ENCODE measurements around the gene ETV4. TPM values are rescaled to one million over a fixed set of nuclear protein-coding genes. Genes with fewer than 3 reads are reported as not detected.

The ETV4 gene
- total RNA-seq, 1 donor from 2014 or later: 1.1 TPM

DNA sequence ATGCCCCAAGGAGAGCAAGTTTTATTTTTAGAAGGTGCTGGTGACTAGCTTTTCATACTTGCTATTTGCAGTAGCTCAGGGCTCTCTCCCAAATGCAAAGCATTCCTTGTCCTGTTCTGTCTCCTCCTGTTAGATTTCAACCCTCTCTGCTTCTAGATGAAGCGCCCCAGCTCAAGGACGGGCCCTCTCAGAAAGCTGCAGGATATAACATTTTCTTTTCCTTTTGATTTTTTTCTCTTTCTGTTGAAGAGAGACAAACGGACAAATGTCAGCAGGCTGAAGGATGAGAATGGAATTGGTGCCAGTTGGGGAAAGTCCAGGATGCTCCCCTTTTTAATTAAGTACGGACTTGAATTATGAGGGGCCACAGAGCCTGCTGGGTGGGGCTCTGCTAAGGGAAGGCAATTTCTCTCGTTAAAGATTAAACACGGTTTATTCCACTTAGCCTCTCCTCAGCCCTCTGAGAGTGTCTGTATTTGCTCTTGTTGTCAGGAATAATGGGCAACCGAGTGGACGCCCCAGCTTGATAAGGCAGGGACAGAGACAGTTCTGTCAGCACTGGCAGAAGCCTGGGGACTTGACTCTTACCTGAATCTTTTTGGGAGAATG is 6.2 kb upstream of the ETV4 start:
- Mint-ChIP-seq H3K4me1 (peaks cover 44% of the 10 kb centered on the region), H3K4me3 (no peak overlapping the region), H3K27ac (no peak overlapping the region), H3K9me3 (no peaks in the 10 kb centered on the region), H3K27me3 (ENCODE audit: insufficient read depth, low read depth) (peaks cover 16% of the 10 kb centered on the region), H3K36me3 (no peaks in the 10 kb centered on the region)
- Histone ChIP-seq H3K79me2 (ENCODE audit: low read depth) (no peaks in the 10 kb centered on the region), H3F3A (ENCODE audit: low read depth) (peaks cover 31% of the 10 kb centered on the region), H3K4me2 (no peak overlapping the region), H3K27me3 (peaks cover 23% of the 10 kb centered on the region), H3K4me3 (no peak overlapping the region), H2AFZ (replicated peaks) (no peak overlapping the region), H3K4me1 (peaks cover 22% of the 10 kb centered on the region), H3K9ac (no peak overlapping the region), H3K36me3 (no peaks in the 10 kb centered on the region), H3K9me3 (ENCODE audit: low read depth) (no peaks in the 10 kb centered on the region), H3K27ac (no peak overlapping the region), H4K20me1 (ENCODE audit: low read depth) (peaks cover 7% of the 10 kb centered on the region)
- DNase-seq (ENCODE audit: low spot score): no peak
- TF ChIP-seq EZH2phosphoT487 (IDR thresholded peaks at IDR 0.05): no peak
- TF ChIP-seq EZH2 (IDR thresholded peaks at IDR 0.05): no peak
- TF ChIP-seq, protein P1, sequence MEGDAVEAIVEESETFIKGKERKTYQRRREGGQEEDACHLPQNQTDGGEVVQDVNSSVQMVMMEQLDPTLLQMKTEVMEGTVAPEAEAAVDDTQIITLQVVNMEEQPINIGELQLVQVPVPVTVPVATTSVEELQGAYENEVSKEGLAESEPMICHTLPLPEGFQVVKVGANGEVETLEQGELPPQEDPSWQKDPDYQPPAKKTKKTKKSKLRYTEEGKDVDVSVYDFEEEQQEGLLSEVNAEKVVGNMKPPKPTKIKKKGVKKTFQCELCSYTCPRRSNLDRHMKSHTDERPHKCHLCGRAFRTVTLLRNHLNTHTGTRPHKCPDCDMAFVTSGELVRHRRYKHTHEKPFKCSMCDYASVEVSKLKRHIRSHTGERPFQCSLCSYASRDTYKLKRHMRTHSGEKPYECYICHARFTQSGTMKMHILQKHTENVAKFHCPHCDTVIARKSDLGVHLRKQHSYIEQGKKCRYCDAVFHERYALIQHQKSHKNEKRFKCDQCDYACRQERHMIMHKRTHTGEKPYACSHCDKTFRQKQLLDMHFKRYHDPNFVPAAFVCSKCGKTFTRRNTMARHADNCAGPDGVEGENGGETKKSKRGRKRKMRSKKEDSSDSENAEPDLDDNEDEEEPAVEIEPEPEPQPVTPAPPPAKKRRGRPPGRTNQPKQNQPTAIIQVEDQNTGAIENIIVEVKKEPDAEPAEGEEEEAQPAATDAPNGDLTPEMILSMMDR (IDR thresholded peaks at IDR 0.05): no peak

DNA sequence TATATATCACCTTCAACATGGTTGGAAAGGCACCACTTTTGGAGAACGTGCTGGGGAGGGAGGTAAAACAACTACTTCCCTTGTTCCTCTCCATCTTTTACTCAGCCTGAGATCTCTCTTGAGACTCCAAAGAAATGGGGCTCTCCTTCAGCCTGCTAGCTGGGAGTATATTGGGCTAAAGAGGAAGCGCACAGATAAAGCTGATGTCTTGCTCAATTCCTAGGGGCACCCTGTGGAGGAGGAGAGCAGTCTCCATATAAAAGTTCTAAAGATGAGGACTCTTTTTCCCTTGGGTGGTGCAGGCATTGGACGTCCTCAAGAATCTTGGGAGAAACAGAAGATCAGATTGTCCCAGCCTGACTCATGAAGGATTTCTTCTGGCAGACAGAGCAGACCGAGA is 4.6 kb upstream of the ETV4 start:
- H3K9me3 Mint-ChIP-seq: no peaks in the 10 kb centered on the region
- H3K4me1 ChIP-seq: peaks cover 22% of the 10 kb centered on the region
- no peak overlapping the region for H3K27ac Mint-ChIP-seq
- H3K9ac ChIP-seq: no peak overlapping the region
- H3K27me3 Mint-ChIP-seq (ENCODE audit: insufficient read depth, low read depth): peaks cover 16% of the 10 kb centered on the region
- H3K9me3 ChIP-seq (ENCODE audit: low read depth): no peaks in the 10 kb centered on the region
- peaks cover 38% of the 10 kb centered on the region for H3F3A ChIP-seq (ENCODE audit: low read depth)
- H3K4me1 Mint-ChIP-seq: peaks cover 54% of the 10 kb centered on the region
- no peaks in the 10 kb centered on the region for H3K36me3 Mint-ChIP-seq
- no peaks in the 10 kb centered on the region for H3K79me2 ChIP-seq (ENCODE audit: low read depth)
- no peak for TF ChIP-seq EZH2 (IDR thresholded peaks at IDR 0.05)
- H3K27ac ChIP-seq: no peak overlapping the region
- peaks cover 37% of the 10 kb centered on the region for H3K27me3 ChIP-seq
- no peak overlapping the region for H3K4me3 ChIP-seq
- H3K4me3 Mint-ChIP-seq: no peak overlapping the region
- H3K4me2 ChIP-seq: no peak overlapping the region
- peaks cover 16% of the 10 kb centered on the region for H4K20me1 ChIP-seq (ENCODE audit: low read depth)
- DNase-seq (ENCODE audit: low spot score): no peak
- no peak overlapping the region for H2AFZ ChIP-seq (replicated peaks)
- no peaks in the 10 kb centered on the region for H3K36me3 ChIP-seq

DNA sequence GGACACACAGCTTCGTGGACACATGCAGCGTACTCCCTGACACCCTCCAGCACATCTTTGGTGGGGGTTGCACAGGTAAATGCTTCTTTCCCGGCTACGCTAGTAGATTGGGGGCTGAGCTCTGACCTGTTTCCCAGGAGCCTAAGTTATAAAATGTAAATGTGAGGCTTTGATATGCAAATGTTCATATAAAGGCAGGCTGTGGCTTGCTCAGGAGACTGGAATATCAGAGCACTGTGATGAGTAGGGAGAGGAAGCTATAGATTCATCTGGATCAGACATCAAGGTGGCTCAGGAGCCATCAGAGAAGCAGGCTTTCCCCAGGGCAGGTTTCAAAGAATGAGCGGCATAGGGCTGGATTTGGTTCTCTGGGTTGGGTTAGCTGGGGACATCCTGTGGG is 3.4 kb upstream of the ETV4 start:
- H3K4me1 ChIP-seq: peaks cover 20% of the 10 kb centered on the region
- peaks cover 33% of the 10 kb centered on the region for H3F3A ChIP-seq (ENCODE audit: low read depth)
- peaks cover 20% of the 10 kb centered on the region for H4K20me1 ChIP-seq (ENCODE audit: low read depth)
- no peaks in the 10 kb centered on the region for H3K36me3 ChIP-seq
- Mint-ChIP-seq H3K27me3 (ENCODE audit: insufficient read depth, low read depth) (peaks cover 19% of the 10 kb centered on the region), H3K27ac (no peak overlapping the region), H3K36me3 (no peaks in the 10 kb centered on the region), H3K4me1 (peaks cover 51% of the 10 kb centered on the region), H3K9me3 (no peaks in the 10 kb centered on the region), H3K4me3 (peak overlapping the region; percentile 2)
- no peak overlapping the region for H3K4me3 ChIP-seq
- no peak overlapping the region for H3K9ac ChIP-seq
- H2AFZ ChIP-seq (replicated peaks): no peak overlapping the region
- H3K4me2 ChIP-seq: no peak overlapping the region
- H3K9me3 ChIP-seq (ENCODE audit: low read depth): no peaks in the 10 kb centered on the region
- peaks cover 50% of the 10 kb centered on the region for H3K27me3 ChIP-seq
- TF ChIP-seq EZH2 (IDR thresholded peaks at IDR 0.05) (no peak), EZH2phosphoT487 (IDR thresholded peaks at IDR 0.05) (no peak)
- TF ChIP-seq, protein P1 (IDR thresholded peaks at IDR 0.05): no peak
- H3K79me2 ChIP-seq (ENCODE audit: low read depth): no peaks in the 10 kb centered on the region
- no peak overlapping the region for H3K27ac ChIP-seq
- no peak for DNase-seq (ENCODE audit: low spot score)

DNA sequence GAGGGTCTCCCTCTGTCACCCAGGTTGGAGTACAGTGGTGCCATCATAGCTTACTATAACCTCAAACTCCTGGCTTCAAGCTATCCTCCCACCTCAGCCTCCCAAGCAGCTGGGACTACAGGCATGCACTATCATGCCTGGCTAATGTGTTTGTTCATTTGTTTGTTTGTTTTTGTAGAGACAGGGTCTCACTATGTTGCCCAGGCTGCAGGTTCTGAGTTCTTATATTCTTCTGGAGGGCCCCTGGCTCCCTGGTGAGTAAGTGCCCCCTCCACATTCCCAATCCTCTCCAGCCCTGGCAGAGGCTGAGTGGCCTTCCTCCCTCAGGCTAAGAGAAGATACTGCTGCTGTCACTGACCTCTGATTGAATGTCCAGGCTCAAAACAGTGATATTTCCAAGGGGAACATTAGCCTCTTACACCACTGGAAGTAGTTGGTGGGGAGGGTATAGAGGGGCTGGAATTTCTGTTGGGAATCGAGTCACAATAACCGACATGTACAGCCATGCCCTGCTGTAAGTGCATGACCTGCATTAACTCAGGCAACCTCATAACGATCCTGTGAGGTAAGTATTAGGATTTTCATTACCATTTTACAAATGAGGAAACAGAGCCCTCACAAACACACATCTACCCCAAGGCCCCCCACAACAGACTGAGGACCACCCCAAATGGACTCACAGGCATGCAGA is 2.7 kb upstream of the ETV4 start:
- Histone ChIP-seq H3K36me3 (no peaks in the 10 kb centered on the region), H3K4me2 (no peak overlapping the region), H3F3A (ENCODE audit: low read depth) (peaks cover 29% of the 10 kb centered on the region), H2AFZ (replicated peaks) (no peak overlapping the region), H3K27ac (no peak overlapping the region), H3K4me1 (peaks cover 18% of the 10 kb centered on the region), H3K9ac (no peak overlapping the region), H3K4me3 (no peak overlapping the region), H3K27me3 (peaks cover 56% of the 10 kb centered on the region), H3K9me3 (ENCODE audit: low read depth) (no peaks in the 10 kb centered on the region), H4K20me1 (ENCODE audit: low read depth) (peaks cover 26% of the 10 kb centered on the region), H3K79me2 (ENCODE audit: low read depth) (no peaks in the 10 kb centered on the region)
- peaks cover 21% of the 10 kb centered on the region for H3K27me3 Mint-ChIP-seq (ENCODE audit: insufficient read depth, low read depth)
- H3K9me3 Mint-ChIP-seq: no peaks in the 10 kb centered on the region
- no peak for TF ChIP-seq EZH2phosphoT487 (IDR thresholded peaks at IDR 0.05)
- TF ChIP-seq EZH2 (IDR thresholded peaks at IDR 0.05): no peak
- TF ChIP-seq, protein P1 (IDR thresholded peaks at IDR 0.05): no peak
- H3K27ac Mint-ChIP-seq: no peak overlapping the region
- H3K4me3 Mint-ChIP-seq: no peak overlapping the region
- peaks cover 53% of the 10 kb centered on the region for H3K4me1 Mint-ChIP-seq
- DNase-seq (ENCODE audit: low spot score): no peak
- no peaks in the 10 kb centered on the region for H3K36me3 Mint-ChIP-seq

All from neural progenitor cell (in vitro differentiated cells).